SH-SY5Y (cell line): ENCODE results near the gene TMEM128.

Experiments used
- GATA2 ChIP-seq: IDR thresholded peaks from 2 replicates; pipeline ENCODE4 v1.6.1; 2011; ENCODE audit warnings: mild to moderate bottlenecking, low read depth, low read length
- GATA3 ChIP-seq: IDR thresholded peaks from 2 replicates; pipeline ENCODE4 v1.6.1; 2011; ENCODE audit warnings: low read depth, mild to moderate bottlenecking, low read length, moderate library complexity

TMEM128 gene

GRCh38 chr4:4248029-4248884 is at the start of gene TMEM128:
Gene TMEM128 (minus strand): TSS chr4:4248223. CDS start chr4:4248202, 21 bp downstream.
- TF ChIP-seq GATA2 (no peak), GATA3 (no peak)

- TF ChIP-seq GATA2 (no peak), GATA3 (no peak)
Measured at GRCh38 chr4:4296283-4296846, 48.3 kb upstream of the TMEM128 start.

GRCh38 chr4:4293279-4293678 is 45.3 kb upstream of the TMEM128 start:
- TF ChIP-seq GATA3, result no peak
- TF ChIP-seq GATA2, result no peak

- no peak for TF ChIP-seq GATA3
- no peak for TF ChIP-seq GATA2
Measured at GRCh38 chr4:4289941-4290850, 42.2 kb upstream of the TMEM128 start, which contains the start of the genes LYAR and ZBTB49. Gene LYAR (minus strand): TSS chr4:4290154. CDS start chr4:4283742, 6,412 bp downstream. Gene ZBTB49 (plus strand): TSS chr4:4290251. CDS start chr4:4299946, 9,695 bp downstream.

- no peak for TF ChIP-seq GATA2
- no peak for TF ChIP-seq GATA3
Measured at GRCh38 chr4:4289597-4289940, 41.5 kb upstream of the TMEM128 start.

- TF ChIP-seq GATA2, result no peak
- no peak for TF ChIP-seq GATA3
Measured at GRCh38 chr4:4289055-4289454, 41.0 kb upstream of the TMEM128 start.

GRCh38 chr4:4288098-4288497 is 40.1 kb upstream of the TMEM128 start:
- TF ChIP-seq GATA2 (no peak), GATA3 (no peak)

- no peak for TF ChIP-seq GATA2
- TF ChIP-seq GATA3, result no peak
Measured at GRCh38 chr4:4284827-4285618, 37.0 kb upstream of the TMEM128 start.

- TF ChIP-seq GATA3 (no peak), GATA2 (no peak)
Measured at GRCh38 chr4:4281787-4282186, 33.8 kb upstream of the TMEM128 start.

- TF ChIP-seq GATA2 (no peak), GATA3 (no peak)
Measured at GRCh38 chr4:4277531-4277930, 29.5 kb upstream of the TMEM128 start.

- no peak for TF ChIP-seq GATA3
- no peak for TF ChIP-seq GATA2
Measured at GRCh38 chr4:4274226-4274625, 26.2 kb upstream of the TMEM128 start.

- TF ChIP-seq GATA3 (no peak), GATA2 (no peak)
Measured at GRCh38 chr4:4271912-4272311, 23.9 kb upstream of the TMEM128 start.

GRCh38 chr4:4270529-4270928 is 22.5 kb upstream of the TMEM128 start:
- TF ChIP-seq GATA3 (no peak), GATA2 (no peak)

- no peak for TF ChIP-seq GATA3
- TF ChIP-seq GATA2, result no peak
Measured at GRCh38 chr4:4269856-4270255, 21.8 kb upstream of the TMEM128 start.
